Measurements from ENCODE around the gene TMEM89.

TMEM89 gene

DNA sequence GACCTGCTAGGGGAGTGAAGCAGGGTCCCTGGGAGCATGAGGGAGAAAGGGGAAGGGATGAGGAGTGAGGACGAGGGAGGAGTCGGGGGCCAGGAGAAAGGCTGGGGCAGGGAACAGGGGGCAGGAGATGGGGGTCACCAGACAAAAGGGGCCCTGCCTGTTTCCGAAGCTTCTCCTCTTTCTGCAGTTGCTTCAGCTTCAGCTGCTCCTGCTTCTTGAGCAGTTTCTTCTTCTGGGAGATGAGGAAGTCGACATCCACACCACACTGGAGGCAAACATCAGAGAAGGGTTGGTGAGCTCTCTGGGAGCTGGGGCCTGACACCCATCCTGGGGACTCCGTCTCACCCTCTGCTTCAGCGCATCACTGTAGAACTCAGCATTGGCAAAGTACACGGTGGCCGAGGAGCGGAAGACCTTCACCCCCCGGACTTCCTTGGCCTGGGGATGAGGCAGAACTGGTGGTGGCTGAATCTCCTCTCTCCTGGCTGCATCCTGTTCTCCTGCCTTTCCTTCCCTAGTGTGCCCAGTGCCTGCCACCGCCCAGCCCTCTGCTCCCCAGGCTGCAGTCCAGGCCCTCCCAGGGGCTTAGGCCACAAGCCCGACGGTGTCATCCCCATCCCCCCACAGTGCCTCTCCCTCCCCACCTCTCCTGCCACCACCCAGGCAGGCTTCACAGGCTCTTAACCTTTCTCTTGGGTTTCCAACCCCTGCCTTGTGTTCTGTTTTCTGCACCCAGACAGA lies 6.9 kb upstream of the TMEM89 start:
- no peak overlapping the region for H3K4me3 ChIP-seq
- TF ChIP-seq FOXP2 (optimal IDR thresholded peaks at IDR 0.05; ENCODE audit: control extremely low read depth, extremely low read length, insufficient read depth) (no peak), EZH2 (IDR thresholded peaks at IDR 0.05) (no peak), POLR2AphosphoS5 (IDR thresholded peaks at IDR 0.05; ENCODE audit: borderline replicate concordance, low read depth, low read length) (no peak)
- no peaks in the 10 kb centered on the region for H3K36me3 ChIP-seq (ENCODE audit: insufficient read depth, low read length)

DNA sequence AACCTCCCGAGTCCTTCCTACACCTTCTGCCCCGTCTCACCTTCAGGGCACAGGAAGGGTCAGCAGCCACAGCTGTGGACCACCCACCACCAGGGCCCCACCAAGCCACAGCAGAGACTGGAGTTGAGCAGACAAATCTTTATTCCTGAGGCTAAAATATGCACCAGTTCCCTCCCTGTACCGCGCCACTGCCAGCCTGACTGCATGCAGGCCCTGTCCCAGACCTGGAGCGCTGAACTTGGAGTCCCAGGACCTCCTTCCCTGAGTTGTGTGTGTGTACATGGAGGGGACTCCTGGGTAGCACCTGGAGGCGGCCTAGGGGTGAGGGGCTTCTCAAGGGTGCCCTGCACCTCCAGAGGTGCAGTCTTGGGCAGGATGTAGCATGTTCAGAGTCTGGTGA lies 4.0 kb upstream of the TMEM89 start:
- Histone ChIP-seq H3K27ac (no peak overlapping the region), H3K4me3 (no peak overlapping the region), H3K9me3 (ENCODE audit: low read depth, low read length) (no peaks in the 10 kb centered on the region), H3K9ac (ENCODE audit: insufficient read length) (no peak overlapping the region), H3K36me3 (ENCODE audit: insufficient read depth, low read length) (no peaks in the 10 kb centered on the region)
- no peak for DNase-seq (ENCODE audit: low read depth, low spot score)
- no peak for TF ChIP-seq POLR2AphosphoS5 (IDR thresholded peaks at IDR 0.05; ENCODE audit: borderline replicate concordance, low read depth, low read length)
- no peak for TF ChIP-seq FOXP2 (optimal IDR thresholded peaks at IDR 0.05; ENCODE audit: control extremely low read depth, extremely low read length, insufficient read depth)
- TF ChIP-seq EZH2 (IDR thresholded peaks at IDR 0.05), result no peak

More for the DNA sequence above, 6.9 kb upstream of the TMEM89 start:
- no peak for DNase-seq (ENCODE audit: low read depth, low spot score)
- H3K9ac ChIP-seq (ENCODE audit: insufficient read length), result no peak overlapping the region
- no peaks in the 10 kb centered on the region for H3K9me3 ChIP-seq (ENCODE audit: low read depth, low read length)
- no peak overlapping the region for H3K27ac ChIP-seq

DNA sequence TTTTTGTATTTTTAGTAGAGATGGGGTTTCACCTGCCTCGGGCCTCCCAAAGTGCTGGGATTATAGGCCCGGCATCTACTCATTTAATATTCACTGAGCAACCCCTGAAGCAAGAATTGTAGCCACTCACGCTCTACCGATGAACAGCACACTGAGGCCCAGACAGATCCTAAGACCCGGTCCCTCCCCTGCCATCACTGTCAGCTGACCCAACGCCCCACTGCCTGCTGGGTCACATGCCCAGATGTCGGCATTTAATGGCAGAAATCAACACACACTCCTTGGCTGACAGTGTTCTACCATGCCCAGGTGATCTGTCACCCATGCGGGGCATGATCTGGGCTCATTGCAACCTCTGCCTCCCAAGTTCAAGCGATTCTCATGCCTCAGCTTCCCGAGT lies 3.2 kb upstream of the TMEM89 start:
- H3K27ac ChIP-seq, result no peak overlapping the region
- DNase-seq (ENCODE audit: low read depth, low spot score), result no peak
- no peak overlapping the region for H3K4me3 ChIP-seq
- TF ChIP-seq POLR2AphosphoS5 (IDR thresholded peaks at IDR 0.05; ENCODE audit: borderline replicate concordance, low read depth, low read length) (no peak), EZH2 (IDR thresholded peaks at IDR 0.05) (no peak), FOXP2 (optimal IDR thresholded peaks at IDR 0.05; ENCODE audit: control extremely low read depth, extremely low read length, insufficient read depth) (no peak)
- H3K36me3 ChIP-seq (ENCODE audit: insufficient read depth, low read length), result no peaks in the 10 kb centered on the region
- no peaks in the 10 kb centered on the region for H3K9me3 ChIP-seq (ENCODE audit: low read depth, low read length)
- no peak overlapping the region for H3K9ac ChIP-seq (ENCODE audit: insufficient read length)

DNA sequence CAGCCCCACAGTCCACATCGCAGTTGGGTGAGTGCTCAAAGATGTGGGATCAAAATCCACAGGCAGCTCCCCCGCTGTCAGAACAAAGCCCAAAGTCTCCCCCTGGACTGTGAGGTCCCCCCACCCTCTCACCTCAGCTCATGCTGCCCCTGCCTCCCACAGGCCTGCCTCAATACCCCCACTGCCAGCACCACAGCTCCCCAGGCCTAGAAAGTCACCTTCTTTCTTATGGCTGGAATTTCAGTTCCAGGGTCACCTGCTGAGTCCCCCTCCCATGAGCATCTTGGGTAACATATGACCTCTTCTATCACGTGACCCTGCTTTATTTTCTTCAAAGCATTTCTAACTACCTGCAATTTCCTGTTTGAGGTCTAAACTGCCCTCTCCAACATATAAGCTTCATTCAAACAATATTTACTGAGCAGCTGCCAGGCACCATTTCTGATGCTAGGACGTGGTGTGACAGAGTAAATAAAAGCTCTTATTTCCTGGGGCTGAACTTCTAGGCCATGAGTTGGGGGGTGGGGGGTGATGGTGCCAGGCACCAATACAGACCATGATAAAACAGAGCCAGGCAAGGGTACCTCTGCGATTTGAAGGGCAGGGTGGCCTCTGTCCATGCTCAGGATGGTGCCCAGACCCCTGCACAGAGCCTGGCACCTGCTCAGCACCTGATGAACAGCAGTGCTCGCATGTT lies 2.4 kb upstream of the TMEM89 start:
- Histone ChIP-seq H3K4me3 (no peak overlapping the region), H3K9ac (ENCODE audit: insufficient read length) (no peak overlapping the region), H3K27ac (no peak overlapping the region), H3K36me3 (ENCODE audit: insufficient read depth, low read length) (no peaks in the 10 kb centered on the region), H3K9me3 (ENCODE audit: low read depth, low read length) (no peaks in the 10 kb centered on the region)
- TF ChIP-seq POLR2AphosphoS5 (IDR thresholded peaks at IDR 0.05; ENCODE audit: borderline replicate concordance, low read depth, low read length) (no peak), FOXP2 (optimal IDR thresholded peaks at IDR 0.05; ENCODE audit: control extremely low read depth, extremely low read length, insufficient read depth) (no peak), EZH2 (IDR thresholded peaks at IDR 0.05) (no peak)
- DNase-seq (ENCODE audit: low read depth, low spot score), result no peak

DNA sequence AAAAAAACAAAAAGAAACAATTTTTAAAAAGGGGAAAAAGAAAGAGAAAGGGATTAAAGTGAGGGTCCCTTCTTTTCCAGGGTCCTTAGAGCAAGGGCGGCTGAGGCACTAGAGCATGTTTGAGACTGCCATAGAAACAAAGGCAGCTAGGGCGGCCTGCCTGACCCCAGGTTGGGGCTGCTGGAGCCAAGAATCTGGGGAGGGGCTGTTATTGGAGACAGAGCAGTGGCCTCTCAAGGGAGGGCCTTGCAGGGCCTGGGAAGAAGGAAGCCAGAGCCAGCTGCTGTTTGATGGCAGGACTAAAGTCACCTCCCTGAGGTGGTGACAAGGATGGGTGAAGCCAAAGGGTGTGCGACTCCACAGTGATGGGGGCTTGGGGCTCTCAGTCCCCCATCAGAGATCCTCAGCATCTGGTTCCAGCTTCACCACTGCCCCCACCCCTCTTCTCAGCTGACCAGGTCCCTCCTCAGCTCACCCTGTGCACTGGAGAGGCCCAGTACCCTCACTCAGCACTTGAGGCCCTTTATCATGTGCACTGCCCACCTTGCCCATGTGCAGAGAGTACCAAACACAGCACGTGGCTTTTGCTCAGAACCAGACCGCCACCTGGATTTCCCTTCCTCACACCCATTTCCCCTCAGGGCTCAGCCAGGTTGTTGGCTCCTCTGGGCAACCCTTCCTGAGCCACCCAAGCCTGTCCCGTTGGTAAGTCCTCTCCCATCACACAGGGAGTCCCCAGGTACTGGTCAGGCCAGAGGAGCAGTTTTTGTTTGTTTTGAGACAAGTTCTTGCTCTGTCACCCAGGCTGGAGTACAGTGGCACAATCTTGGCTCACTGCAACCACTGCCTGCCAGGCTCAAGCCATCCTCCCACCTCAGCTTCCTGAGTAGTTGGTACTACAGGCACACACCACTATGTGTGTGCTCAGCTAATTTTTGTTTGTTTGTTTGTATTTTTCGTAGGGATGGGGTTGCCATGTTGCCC lies 1.7 kb downstream of the TMEM89 start:
- no peak overlapping the region for H3K4me3 ChIP-seq
- TF ChIP-seq POLR2AphosphoS5 (IDR thresholded peaks at IDR 0.05; ENCODE audit: borderline replicate concordance, low read depth, low read length) (no peak), EZH2 (IDR thresholded peaks at IDR 0.05) (no peak), FOXP2 (optimal IDR thresholded peaks at IDR 0.05; ENCODE audit: control extremely low read depth, extremely low read length, insufficient read depth) (no peak)
- no peaks in the 10 kb centered on the region for H3K36me3 ChIP-seq (ENCODE audit: insufficient read depth, low read length)
- no peaks in the 10 kb centered on the region for H3K9me3 ChIP-seq (ENCODE audit: low read depth, low read length)
- no peak overlapping the region for H3K27ac ChIP-seq
- DNase-seq (ENCODE audit: low read depth, low spot score), result no peak
- no peak overlapping the region for H3K9ac ChIP-seq (ENCODE audit: insufficient read length)

DNA sequence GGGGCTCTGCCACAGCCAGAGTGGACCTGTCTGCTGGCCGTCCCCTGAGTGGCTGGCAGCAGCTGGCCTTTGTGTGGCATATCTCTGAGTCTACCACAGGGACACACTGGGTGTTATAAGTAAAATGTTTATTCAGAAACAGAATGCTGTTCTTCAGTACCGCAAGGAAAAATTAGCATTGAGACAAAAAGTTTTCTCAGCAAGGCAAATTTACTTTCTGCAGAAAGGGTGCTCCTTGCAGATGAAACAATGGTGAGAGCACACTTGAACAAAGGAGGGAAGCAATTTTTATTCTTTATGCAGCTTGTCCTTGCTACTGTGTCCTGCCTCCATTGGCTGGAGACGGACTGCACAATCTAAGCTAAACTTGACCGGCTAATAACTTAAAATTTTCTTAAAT lies 4.0 kb downstream of the TMEM89 start:
- no peaks in the 10 kb centered on the region for H3K36me3 ChIP-seq (ENCODE audit: insufficient read depth, low read length)
- H3K9ac ChIP-seq (ENCODE audit: insufficient read length), result no peak overlapping the region
- DNase-seq (ENCODE audit: low read depth, low spot score), result no peak
- no peaks in the 10 kb centered on the region for H3K9me3 ChIP-seq (ENCODE audit: low read depth, low read length)
- H3K4me3 ChIP-seq, result no peak overlapping the region
- TF ChIP-seq EZH2 (IDR thresholded peaks at IDR 0.05) (no peak), FOXP2 (optimal IDR thresholded peaks at IDR 0.05; ENCODE audit: control extremely low read depth, extremely low read length, insufficient read depth) (no peak), POLR2AphosphoS5 (IDR thresholded peaks at IDR 0.05; ENCODE audit: borderline replicate concordance, low read depth, low read length) (no peak)
- no peak overlapping the region for H3K27ac ChIP-seq

DNA sequence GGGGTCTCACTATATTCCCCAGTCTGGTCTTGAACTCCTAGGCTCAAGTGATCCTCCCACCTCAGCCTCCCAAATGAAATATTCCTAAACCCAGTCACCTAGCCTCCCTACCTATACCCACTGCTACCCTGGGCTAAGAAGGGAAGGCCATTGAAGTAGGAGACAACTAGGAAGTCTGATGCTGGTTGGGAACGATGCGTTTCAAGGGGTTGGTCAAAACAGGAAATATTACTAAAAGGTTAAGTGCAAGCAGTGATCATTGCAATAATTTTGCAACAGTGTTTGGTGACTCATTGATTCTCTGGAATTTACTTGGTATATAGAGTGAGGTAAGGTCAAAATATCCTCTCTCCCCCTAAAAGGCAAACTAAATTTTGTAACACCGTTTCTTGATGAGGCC lies 7.5 kb downstream of the TMEM89 start:
- no peak overlapping the region for H3K4me3 ChIP-seq
- H3K9me3 ChIP-seq (ENCODE audit: low read depth, low read length), result no peaks in the 10 kb centered on the region
- DNase-seq (ENCODE audit: low read depth, low spot score), result no peak
- no peaks in the 10 kb centered on the region for H3K36me3 ChIP-seq (ENCODE audit: insufficient read depth, low read length)
- TF ChIP-seq FOXP2 (optimal IDR thresholded peaks at IDR 0.05; ENCODE audit: control extremely low read depth, extremely low read length, insufficient read depth) (no peak), POLR2AphosphoS5 (IDR thresholded peaks at IDR 0.05; ENCODE audit: borderline replicate concordance, low read depth, low read length) (no peak), EZH2 (IDR thresholded peaks at IDR 0.05) (no peak)
- no peak overlapping the region for H3K27ac ChIP-seq
- H3K9ac ChIP-seq (ENCODE audit: insufficient read length), result no peak overlapping the region

DNA sequence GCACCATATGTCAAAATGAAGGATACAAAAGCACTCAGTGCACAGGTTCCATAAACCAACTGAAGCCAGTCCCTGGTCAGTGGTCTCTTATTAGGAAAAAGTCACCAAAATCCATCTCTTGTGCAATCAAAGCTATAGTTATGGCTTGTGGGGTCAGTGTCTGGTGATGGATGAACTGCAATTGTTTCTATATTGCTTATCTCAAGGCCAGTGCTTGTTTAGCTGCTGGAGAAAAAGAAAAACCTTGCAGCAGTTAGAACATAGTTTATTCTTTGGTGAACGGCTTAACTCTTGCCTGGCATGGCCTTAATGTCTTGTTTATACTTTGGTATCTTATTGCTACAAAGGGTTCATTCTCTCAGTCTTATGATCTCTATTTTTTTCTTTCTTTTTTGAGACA lies 9.3 kb downstream of the TMEM89 start:
- Histone ChIP-seq H3K36me3 (ENCODE audit: insufficient read depth, low read length) (peaks cover 5% of the 10 kb centered on the region; the same call in 1 of the 2 replicates), H3K9ac (ENCODE audit: insufficient read length) (no peak overlapping the region), H3K9me3 (ENCODE audit: low read depth, low read length) (no peaks in the 10 kb centered on the region), H3K4me3 (no peak overlapping the region), H3K27ac (no peak overlapping the region)
- no peak for DNase-seq (ENCODE audit: low read depth, low spot score)
- TF ChIP-seq FOXP2 (optimal IDR thresholded peaks at IDR 0.05; ENCODE audit: control extremely low read depth, extremely low read length, insufficient read depth), result no peak

All from SK-N-MC (cell line).